GM12878 (cell line): ENCODE results near the gene BBX. TPM values are rescaled to one million over a fixed set of nuclear protein-coding genes. Genes with fewer than 3 reads are reported as not detected.

ENCODE experiments used
- ATAC-seq: fragments of 200-7000 bp; cut with Tn5 transposase; 3 replicates; pipeline ENCODE4 v1.9.1; 2020; ENCODE audit warnings: mild to moderate bottlenecking, moderate library complexity
- BruUV-seq: library from RNA; stranded (reverse); fragments of 400-500 nt; replicated peaks from 2 replicates; lab custom pipeline; 2021; lab: Mats Ljungman, UMichigan
- CTCF ChIA-PET: fragments of 300-600 bp; sonication (Branson Sonifier 250); formaldehyde crosslinking; extraction: SDS; loops from one replicate; lab custom pipeline; 2021; ENCODE audit warnings: inconsistent platforms; lab: Yijun Ruan, JAX
- POLR2A ChIA-PET: fragments of 350-600 bp; formaldehyde crosslinking; extraction: SDS; loops from one replicate; lab custom pipeline; 2021; ENCODE audit warnings: inconsistent platforms; lab: Charles Lee
- RAD21 ChIA-PET: fragments of 300-600 bp; sonication (Branson Sonifier 250); formaldehyde crosslinking; loops from one replicate; lab custom pipeline; 2023; ENCODE audit warnings: antibody characterized with exemption; ENCODE audit not compliant: unreplicated experiment; lab: Charles Lee
- SMC1A ChIA-PET: fragments of 300-600 bp; sonication (Branson Sonifier 250); formaldehyde crosslinking; loops from one replicate; lab custom pipeline; 2023; ENCODE audit not compliant: unreplicated experiment, uncharacterized antibody; lab: Charles Lee
- DNase-seq: peaks from one replicate; pipeline ENCODE4 v3.0.0-alpha.2; 2011; ENCODE audit warnings: low read depth, low spot score
- FAIRE-seq: peaks from 3 replicates; lab custom pipeline; 2011; peaks lifted over from hg19 to GRCh38; lab: Jason Lieb, UNC
- H2AFZ ChIP-seq: 2 replicates; pipeline ENCODE4 v1.6.0; 2011; ENCODE audit warnings: low read depth, low read length, control low read depth; ENCODE audit not compliant: control insufficient read depth
- H3K27ac ChIP-seq: 2 replicates; pipeline ENCODE4 v1.5.1; 2011; ENCODE audit warnings: control low read depth; ENCODE audit not compliant: control insufficient read depth, insufficient read depth
- H3K27me3 ChIP-seq, 2 experiments: replicated peaks in 1 of 2; 2 replicates each; pipeline versions ENCODE4 v1.6.0 to v1.6.1; 2011; ENCODE audit warnings: low read length in 1 of 2; ENCODE audit not compliant: control insufficient read depth in 2 of 2, insufficient read depth in 2 of 2
- H3K36me3 ChIP-seq, 2 experiments: 2 replicates each; pipeline ENCODE4 v1.5.1; 2011; ENCODE audit warnings: low read length in 1 of 2; ENCODE audit not compliant: control insufficient read depth in 2 of 2, insufficient read depth in 2 of 2
- H3K4me1 ChIP-seq: 2 replicates; pipeline ENCODE4 v1.6.1; 2011; ENCODE audit warnings: mild to moderate bottlenecking, low read length, moderate library complexity, mixed read lengths; ENCODE audit not compliant: control insufficient read depth, insufficient read depth
- H3K4me2 ChIP-seq: 2 replicates; pipeline ENCODE4 v1.6.0; 2011; ENCODE audit warnings: control low read depth; ENCODE audit not compliant: control insufficient read depth, insufficient read depth
- H3K4me3 ChIP-seq: fragments of 200-600 bp; sonication (generic); 2 replicates; pipeline ENCODE4 v1.5.1; 2016
- H3K79me2 ChIP-seq: 2 replicates; pipeline ENCODE4 v1.6.0; 2011; ENCODE audit warnings: low read length; ENCODE audit not compliant: control insufficient read depth, insufficient read depth
- H3K9ac ChIP-seq: 2 replicates; pipeline ENCODE4 v1.8.0; 2011; ENCODE audit warnings: low read length, control low read depth, mixed read lengths; ENCODE audit not compliant: control insufficient read depth, insufficient read depth
- H3K9me3 ChIP-seq: replicated peaks from 3 replicates; pipeline ENCODE4 v1.5.1; 2011; ENCODE audit warnings: mild to moderate bottlenecking, low read length; ENCODE audit not compliant: control insufficient read depth, insufficient read depth
- H4K20me1 ChIP-seq: 2 replicates; pipeline ENCODE4 v1.6.0; 2011; ENCODE audit not compliant: control insufficient read depth, insufficient read depth
- BRCA1 ChIP-seq: IDR thresholded peaks from 2 replicates; pipeline ENCODE4 v1.6.1; 2011; ENCODE audit warnings: low read depth, low read length, improper control_type of control experiment
- E4F1 ChIP-seq: fragments of 450-650 bp; IDR thresholded peaks from 2 replicates; pipeline ENCODE4 v1.6.1; 2018; ENCODE audit warnings: borderline replicate concordance, mild to moderate bottlenecking; ENCODE audit not compliant: partially characterized antibody
- MEF2A ChIP-seq: IDR thresholded peaks from 2 replicates; pipeline ENCODE4 v1.6.1; 2011; ENCODE audit warnings: low read depth, mild to moderate bottlenecking, low read length, moderate library complexity; ENCODE audit not compliant: insufficient read depth
- MYC ChIP-seq: IDR thresholded peaks from 2 replicates; pipeline ENCODE4 v1.6.1; 2011; ENCODE audit warnings: mild to moderate bottlenecking, low read length, moderate library complexity, inconsistent platforms; ENCODE audit not compliant: insufficient read depth, insufficient replicate concordance, insufficient read length, severe bottlenecking
- NR2F1 ChIP-seq: fragments of 450-650 bp; conservative IDR thresholded peaks from 2 replicates; pipeline ENCODE4 v1.6.1; 2017; ENCODE audit warnings: mild to moderate bottlenecking
- SRF ChIP-seq, 2 experiments: IDR thresholded peaks; 2 replicates each; pipeline ENCODE4 v1.6.1; 2011; ENCODE audit warnings: low read depth in 2 of 2, low read length in 2 of 2, mild to moderate bottlenecking in 1 of 2, moderate library complexity in 1 of 2
- ZBTB33 ChIP-seq: fragments of 450-650 bp; IDR thresholded peaks from 2 replicates; pipeline ENCODE4 v1.6.1; 2017; ENCODE audit warnings: mild to moderate bottlenecking
- ZNF592 ChIP-seq: fragments of 450-650 bp; IDR thresholded peaks from 2 replicates; pipeline ENCODE4 v1.6.1; 2017; ENCODE audit warnings: mild to moderate bottlenecking, moderate library complexity
- ZNF687 ChIP-seq: fragments of 450-650 bp; IDR thresholded peaks from 2 replicates; pipeline ENCODE4 v1.6.1; 2017; ENCODE audit warnings: mild to moderate bottlenecking, moderate library complexity
- ZSCAN29 ChIP-seq: fragments of 450-650 bp; IDR thresholded peaks from 2 replicates; pipeline ENCODE4 v1.6.1; 2017; ENCODE audit warnings: mild to moderate bottlenecking, moderate library complexity
- WGBS: methylation state at CpG from one replicate; pipeline ENCODE4 v1.1.6; 2016; ENCODE audit warnings: low lambda C conversion rate; ENCODE audit not compliant: insufficient replicate concordance, insufficient coverage; ENCODE audit errors: missing lambda C conversion rate; 5-methylcytosine and 5-hydroxymethylcytosine counted together
- in situ Hi-C: fragments of 300-500 bp; cut with MboI; formaldehyde crosslinking; loops from 9 replicates; pipeline ENCODE4 v1.14.3; 2018; ENCODE audit warnings: mixed read lengths
- intact Hi-C: fragments of 100-400 bp; cut with micrococcal nuclease; formaldehyde crosslinking; loops from one replicate; pipeline ENCODE4 v1.14.2; 2022; ENCODE audit not compliant: unreplicated experiment
- polyA plus RNA-seq, 11 experiments: library from polyadenylated mRNA; depleted of rRNA in 4 of 11; unstranded in 6 of 11; stranded (reverse) in 5 of 11; fragments of >200 nt; fragmentation: Nextera tagmentation in 4 of 11; fragmentation: Illumina TruSeq in 1 of 11; extraction: Ambion mirVana in 4 of 11; extraction: Trizol in 1 of 11; gene quantifications; 1 replicate in 1 of 11; 2 replicates in 10 of 11; pipeline versions ENCODE4 v1.2.1 to v1.2.3, GENCODE V29; 2011 to 2016; ENCODE audit warnings: inconsistent platforms in 2 of 11, missing spikeins in 2 of 11, low read depth in 1 of 11
- total RNA-seq, 4 experiments: library from RNA; depleted of rRNA in 3 of 4; stranded (reverse); fragments of >200 nt in 3 of 4; fragmentation: Illumina TruSeq in 1 of 4; extraction: Trizol in 1 of 4; gene quantifications; 2 replicates each; pipeline versions ENCODE4 v1.2.1 to v1.2.3, GENCODE V29; 2013 to 2021

Gene BBX
- total and polyA plus RNA-seq, 10 of the 15 experiments (the other 5 are each of a cell fraction or from before 2014, with no cell fraction given): 13.3 to 38.5 (median 32.0) TPM

- CTCF ChIA-PET: interaction anchor here (0.7 to 10.5 kb wide), 9 partner anchors 8 to 264 kb away, joined by 4 to 212 read pairs (median 36); no protein-coding TSS in a partner anchor
- no peak overlapping the region for H3K4me2 ChIP-seq
- SMC1A ChIA-PET: interaction anchor here (0.6 to 10.2 kb wide), 17 partner anchors 14 to 860 kb away, joined by 3 to 115 read pairs (median 4); no protein-coding TSS in a partner anchor
- TF ChIP-seq NR2F1 (no peak), BRCA1 (no peak), ZBTB33 (no peak), ZNF592 (no peak), MEF2A (no peak), MYC (no peak), ZSCAN29 (no peak), E4F1 (no peak), ZNF687 (no peak), SRF (IDR thresholded peaks at IDR 0.05; ENCODE audit: low read depth in 2 of 2, low read length in 2 of 2) (no peak)
Observed at GRCh38 chr3:107662586-107662985, 139.8 kb downstream of the BBX start.

More at GRCh38 chr3:107662586-107662985, 139.8 kb downstream of the BBX start:
- ChIA-PET RAD21 (interaction anchor here (1.1 to 5.6 kb wide), 3 partner anchors 14 to 79 kb away, joined by 3 to 49 read pairs (median 18); no protein-coding TSS in a partner anchor), POLR2A (interaction anchor here (0.6 to 1.0 kb wide), 2 partner anchors 21 to 62 kb away, joined by 3 read pairs; no protein-coding TSS in a partner anchor)
- intact Hi-C loops (no loop called here), in situ Hi-C loops (no loop called here)
- Histone ChIP-seq H3K36me3 (no peaks in the 10 kb centered on the region), H4K20me1 (no peaks in the 10 kb centered on the region), H3K4me1 (peaks cover 13% of the 10 kb centered on the region), H2AFZ (no peak overlapping the region), H3K9ac (no peak overlapping the region), H3K4me3 (no peak overlapping the region), H3K27me3 (no peaks in the 10 kb centered on the region), H3K79me2 (no peaks in the 10 kb centered on the region), H3K27ac (no peak overlapping the region), H3K9me3 (no peaks in the 10 kb centered on the region)
- FAIRE-seq (no peak), DNase-seq (no peak), ATAC-seq (no peak)
- 83% methylated on average over 7 of the region's 7 CpGs for WGBS
- BruUV-seq: no TSS peak
